GM06990 (cell line): ENCODE results near the gene ZBTB11.
A peak's percentile ranks its signal among the peaks of the same experiment; 100 is the strongest.
"Not testable (repeated sequence)": the region's sequence is repeated elsewhere in the genome, so short reads cannot be mapped to it uniquely, and the experiment has no call there.

Experiments used
- DNase-seq: peaks from one replicate; pipeline ENCODE4 v3.0.0-alpha.2; 2011; ENCODE audit not compliant: insufficient read length; ENCODE audit errors: extremely low read depth
- H3K27me3 ChIP-seq: replicated peaks from 2 replicates; pipeline ENCODE4 v1.6.0; 2011; ENCODE audit warnings: low read length; ENCODE audit not compliant: control insufficient read depth, insufficient read depth
- H3K36me3 ChIP-seq: 2 replicates; pipeline ENCODE4 v1.5.1; 2011; ENCODE audit warnings: low read length; ENCODE audit not compliant: control insufficient read depth, insufficient read depth
- H3K4me3 ChIP-seq: replicated peaks from 2 replicates; pipeline ENCODE4 v1.5.1; 2011; ENCODE audit warnings: low read depth, mild to moderate bottlenecking, control low read depth, low read length
- CTCF ChIP-seq: IDR thresholded peaks from 2 replicates; pipeline ENCODE4 v1.5.1; 2011; ENCODE audit warnings: low read length, control low read depth, mild to moderate bottlenecking, inconsistent platforms; ENCODE audit not compliant: insufficient read depth, poor library complexity, severe bottlenecking

ZBTB11 gene

GRCh38 chr3:101722394-101723173, 45.7 kb upstream of the ZBTB11 start:
- DNase-seq: peak; percentile 76
- H3K4me3 ChIP-seq: peak overlapping the region; percentile 37
- H3K27me3 ChIP-seq: no peaks in the 10 kb centered on the region
- TF ChIP-seq CTCF: no peak
- no peaks in the 10 kb centered on the region for H3K36me3 ChIP-seq

GRCh38 chr3:101720851-101721840, 44.2 kb upstream of the ZBTB11 start:
- no peaks in the 10 kb centered on the region for H3K36me3 ChIP-seq
- H3K4me3 ChIP-seq: no peak overlapping the region
- no peak for TF ChIP-seq CTCF
- H3K27me3 ChIP-seq: no peaks in the 10 kb centered on the region
- peak; percentile 13 for DNase-seq

- TF ChIP-seq CTCF: no peak
Measured at GRCh38 chr3:101719604-101720185, 42.8 kb upstream of the ZBTB11 start.

GRCh38 chr3:101718455-101718854, 41.5 kb upstream of the ZBTB11 start:
- no peak overlapping the region for H3K4me3 ChIP-seq
- no peak for TF ChIP-seq CTCF
- DNase-seq: no peak
- H3K27me3 ChIP-seq: no peaks in the 10 kb centered on the region
- no peaks in the 10 kb centered on the region for H3K36me3 ChIP-seq

More at GRCh38 chr3:101719604-101720185, 42.8 kb upstream of the ZBTB11 start:
- Histone ChIP-seq H3K36me3 (no peaks in the 10 kb centered on the region), H3K27me3 (no peaks in the 10 kb centered on the region), H3K4me3 (no peak overlapping the region)
- no peak for DNase-seq

- DNase-seq: no peak
- TF ChIP-seq CTCF: no peak
- Histone ChIP-seq H3K4me3 (no peak overlapping the region), H3K27me3 (no peaks in the 10 kb centered on the region), H3K36me3 (no peaks in the 10 kb centered on the region)
Measured at GRCh38 chr3:101709126-101709525, 32.2 kb upstream of the ZBTB11 start.

GRCh38 chr3:101704639-101705038, 27.7 kb upstream of the ZBTB11 start:
- DNase-seq, H3K36me3 ChIP-seq, H3K4me3 ChIP-seq, H3K27me3 ChIP-seq: not testable (repeated sequence)
